Breast epithelium (tissue), 3 donors: ENCODE data around the gene IL13.

Experiments used
- POLR2AphosphoS5 ChIP-seq, 3 donors: sonication (generic); formaldehyde crosslinking; IDR thresholded peaks; one replicate each; pipeline ENCODE4 v1.6.1; 2017; ENCODE audit warnings: antibody characterized with exemption in 3 of 3
- TF ChIP-seq, protein P1 (sequence below), 3 donors: fragments of 450-650 bp; IDR thresholded peaks; one replicate each; pipeline ENCODE4 v1.5.1; 2016 to 2017; ENCODE audit warnings: antibody characterized with exemption in 3 of 3, mild to moderate bottlenecking in 3 of 3, moderate library complexity in 3 of 3

DNA sequence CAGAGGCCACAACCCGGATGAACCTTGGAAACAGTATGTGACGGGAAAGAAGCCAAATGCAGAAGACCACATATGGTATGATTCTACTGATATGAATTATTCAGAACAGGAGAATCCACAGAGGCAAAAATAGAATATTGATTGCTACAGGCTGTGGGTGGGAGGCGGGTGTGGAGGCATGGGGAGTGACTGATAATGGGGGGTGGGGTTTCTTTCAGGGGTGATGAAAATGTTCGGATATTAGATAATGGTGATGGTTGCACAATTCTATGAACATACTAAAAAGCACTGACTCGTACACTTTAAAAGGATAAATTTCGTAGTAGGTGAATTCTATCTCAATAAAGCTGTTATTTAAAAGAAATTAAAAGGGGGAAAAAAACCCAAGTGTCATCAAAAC, 26.5 kb downstream of the IL13 start:
- TF ChIP-seq, protein P1, sequence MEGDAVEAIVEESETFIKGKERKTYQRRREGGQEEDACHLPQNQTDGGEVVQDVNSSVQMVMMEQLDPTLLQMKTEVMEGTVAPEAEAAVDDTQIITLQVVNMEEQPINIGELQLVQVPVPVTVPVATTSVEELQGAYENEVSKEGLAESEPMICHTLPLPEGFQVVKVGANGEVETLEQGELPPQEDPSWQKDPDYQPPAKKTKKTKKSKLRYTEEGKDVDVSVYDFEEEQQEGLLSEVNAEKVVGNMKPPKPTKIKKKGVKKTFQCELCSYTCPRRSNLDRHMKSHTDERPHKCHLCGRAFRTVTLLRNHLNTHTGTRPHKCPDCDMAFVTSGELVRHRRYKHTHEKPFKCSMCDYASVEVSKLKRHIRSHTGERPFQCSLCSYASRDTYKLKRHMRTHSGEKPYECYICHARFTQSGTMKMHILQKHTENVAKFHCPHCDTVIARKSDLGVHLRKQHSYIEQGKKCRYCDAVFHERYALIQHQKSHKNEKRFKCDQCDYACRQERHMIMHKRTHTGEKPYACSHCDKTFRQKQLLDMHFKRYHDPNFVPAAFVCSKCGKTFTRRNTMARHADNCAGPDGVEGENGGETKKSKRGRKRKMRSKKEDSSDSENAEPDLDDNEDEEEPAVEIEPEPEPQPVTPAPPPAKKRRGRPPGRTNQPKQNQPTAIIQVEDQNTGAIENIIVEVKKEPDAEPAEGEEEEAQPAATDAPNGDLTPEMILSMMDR (IDR thresholded peaks at IDR 0.05) = no peak
- TF ChIP-seq POLR2AphosphoS5 (IDR thresholded peaks at IDR 0.05) = no peak
